GM11168 (cell line): Measurements from ENCODE around the gene CFAP69.

Experiments
- in situ Hi-C: fragments of 300-500 bp; cut with MboI; formaldehyde crosslinking; loops from one replicate; pipeline ENCODE4 v1.12.0; 2022; ENCODE audit warnings: low sequenced_read_pairs; ENCODE audit not compliant: unreplicated experiment

Gene CFAP69

GRCh38 chr7:90267263-90267858, 22.4 kb downstream of the CFAP69 start:
- in situ Hi-C loops: loop anchor here (25.0 kb wide), 1 partner anchor 105 kb away; the partner anchor contains the start of gene STEAP1

GRCh38 chr7:90269163-90269562, 24.2 kb downstream of the CFAP69 start:
- in situ Hi-C loops: loop anchor here (25.0 kb wide), 1 partner anchor 107 kb away; the partner anchor contains the start of gene STEAP1

- in situ Hi-C loops: loop anchor here (25.0 kb wide), 1 partner anchor 108 kb away; the partner anchor contains the start of gene STEAP1
Observed at GRCh38 chr7:90270431-90271178, 25.6 kb downstream of the CFAP69 start.

- in situ Hi-C loops: loop anchor here (25.0 kb wide), 1 partner anchor 109 kb away; the partner anchor contains the start of gene STEAP1
Observed at GRCh38 chr7:90271753-90272152, 26.8 kb downstream of the CFAP69 start.

GRCh38 chr7:90272242-90272641, 27.3 kb downstream of the CFAP69 start:
- in situ Hi-C loops: loop anchor here (25.0 kb wide), 1 partner anchor 110 kb away; the partner anchor contains the start of gene STEAP1

GRCh38 chr7:90274161-90274560, 29.2 kb downstream of the CFAP69 start:
- in situ Hi-C loops: loop anchor here (25.0 kb wide), 1 partner anchor 112 kb away; the partner anchor contains the start of gene STEAP1

GRCh38 chr7:90276033-90276728, 31.2 kb downstream of the CFAP69 start:
- in situ Hi-C loops: no loop called here

- in situ Hi-C loops: no loop called here
Observed at GRCh38 chr7:90288154-90288553, 43.2 kb downstream of the CFAP69 start.

GRCh38 chr7:90290244-90291113, 45.5 kb downstream of the CFAP69 start:
- in situ Hi-C loops: no loop called here

- in situ Hi-C loops: no loop called here
Observed at GRCh38 chr7:90298145-90299038, 53.4 kb downstream of the CFAP69 start.

GRCh38 chr7:90303241-90303640, 58.3 kb downstream of the CFAP69 start:
- in situ Hi-C loops: loop anchor here (10.0 kb wide), 1 partner anchor 132 kb away; no protein-coding TSS in a partner anchor

- in situ Hi-C loops: loop anchor here (10.0 kb wide), 1 partner anchor 125 kb away; no protein-coding TSS in a partner anchor
Observed at GRCh38 chr7:90309872-90310271, 64.9 kb downstream of the CFAP69 start.

GRCh38 chr7:90311175-90311574, 66.2 kb downstream of the CFAP69 start:
- in situ Hi-C loops: no loop called here

- in situ Hi-C loops: no loop called here
Observed at GRCh38 chr7:90312745-90313144, 67.8 kb downstream of the CFAP69 start.

- in situ Hi-C loops: no loop called here
Observed at GRCh38 chr7:90313907-90314306, 68.9 kb downstream of the CFAP69 start.

GRCh38 chr7:90320014-90320413, 75.0 kb downstream of the CFAP69 start:
- in situ Hi-C loops: no loop called here

GRCh38 chr7:90320418-90320800, 75.4 kb downstream of the CFAP69 start:
- in situ Hi-C loops: no loop called here

- in situ Hi-C loops: no loop called here
Observed at GRCh38 chr7:90320801-90321494, 76.0 kb downstream of the CFAP69 start, which contains the start of gene FAM237B. Gene FAM237B (minus strand): TSS chr7:90321304. CDS start chr7:90319748, 1,556 bp downstream.
